Endothelial cell of umbilical vein (primary cell): Measurements from ENCODE around the gene RBM44. TPM values are rescaled to one million over a fixed set of nuclear protein-coding genes. Genes with fewer than 3 reads are reported as not detected.

ENCODE experiments used
- BruUV-seq: library from RNA; stranded (reverse); fragments of 400-500 nt; replicated peaks from 2 replicates; lab custom pipeline; 2021; lab: Mats Ljungman, UMichigan
- CTCF ChIA-PET: fragments of 300-600, 350-600 bp; sonication (Branson Sonifier 250); formaldehyde crosslinking; loops from one replicate; lab custom pipeline; 2021; ENCODE audit warnings: antibody characterized with exemption, inconsistent platforms; lab: Charles Lee
- POLR2A ChIA-PET: fragments of 300-600, 350-600 bp; sonication (Branson Sonifier 250); formaldehyde crosslinking; loops from one replicate; lab custom pipeline; 2021; ENCODE audit warnings: antibody characterized with exemption, inconsistent platforms; lab: Charles Lee
- DNase-seq: peaks from one replicate; pipeline ENCODE4 v3.0.0-alpha.2; 2011; ENCODE audit warnings: low read depth, low spot score
- FAIRE-seq: peaks from 2 replicates; lab custom pipeline; 2011; peaks lifted over from hg19 to GRCh38; lab: Jason Lieb, UNC
- H2AFZ ChIP-seq: 2 replicates; pipeline ENCODE4 v1.6.0; 2012; ENCODE audit warnings: low read depth, low read length, control low read depth, inconsistent platforms
- H3K27ac ChIP-seq: 2 replicates; pipeline ENCODE4 v1.5.1; 2011; ENCODE audit warnings: low read depth, mild to moderate bottlenecking, control low read depth, low read length, moderate library complexity; ENCODE audit not compliant: insufficient read depth
- H3K27me3 ChIP-seq, 2 experiments: 2 replicates each; pipeline versions ENCODE4 v1.6.0 to v1.6.1; 2011; ENCODE audit warnings: low read length in 2 of 2, mixed read lengths in 1 of 2; ENCODE audit not compliant: control insufficient read depth in 2 of 2, insufficient read depth in 2 of 2
- H3K36me3 ChIP-seq, 2 experiments: 2 replicates in 1 of 2; 3 replicates in 1 of 2; pipeline ENCODE4 v1.5.1; 2011; ENCODE audit warnings: low read length in 2 of 2, mild to moderate bottlenecking in 1 of 2, moderate library complexity in 1 of 2; ENCODE audit not compliant: control insufficient read depth in 2 of 2, insufficient read depth in 2 of 2; ENCODE audit errors: extremely low read depth in 1 of 2
- H3K4me1 ChIP-seq: 3 replicates; pipeline ENCODE4 v1.5.1; 2011; ENCODE audit warnings: mild to moderate bottlenecking, low read length; ENCODE audit not compliant: control insufficient read depth, insufficient read depth; ENCODE audit errors: extremely low read depth
- H3K4me2 ChIP-seq: 2 replicates; pipeline ENCODE4 v1.6.1; 2011; ENCODE audit warnings: low read length, control low read depth, mixed read lengths; ENCODE audit not compliant: insufficient read depth
- H3K4me3 ChIP-seq, 3 experiments: fragments of 200-600 bp in 1 of 3; sonication (generic), shearing (Covaris generic) in 1 of 3; replicated peaks in 1 of 3; 2 replicates each; pipeline ENCODE4 v1.5.1; 2011 to 2016; ENCODE audit warnings: control low read depth in 3 of 3, low read length in 3 of 3, mild to moderate bottlenecking in 2 of 3, inconsistent platforms in 1 of 3, low read depth in 1 of 3, moderate library complexity in 1 of 3; ENCODE audit not compliant: insufficient read depth in 1 of 3
- H3K79me2 ChIP-seq: 2 replicates; pipeline ENCODE4 v1.6.0; 2012; ENCODE audit warnings: low read length, inconsistent platforms; ENCODE audit not compliant: control insufficient read depth, insufficient read depth
- H3K9ac ChIP-seq: replicated peaks from 2 replicates; pipeline ENCODE3; 2011; ENCODE audit warnings: low read length, control low read depth; ENCODE audit not compliant: insufficient read depth; ENCODE audit errors: extremely low read depth
- H3K9me1 ChIP-seq: replicated peaks from 3 replicates; pipeline ENCODE4 v1.6.0; 2011; ENCODE audit warnings: mild to moderate bottlenecking, low read length; ENCODE audit not compliant: control insufficient read depth, insufficient read depth; ENCODE audit errors: extremely low read depth
- H3K9me3 ChIP-seq: replicated peaks from 2 replicates; pipeline ENCODE4 v1.5.1; 2012; ENCODE audit warnings: low read length, inconsistent platforms; ENCODE audit not compliant: control insufficient read depth, insufficient read depth
- H4K20me1 ChIP-seq: replicated peaks from 2 replicates; pipeline ENCODE3; 2011; ENCODE audit warnings: mild to moderate bottlenecking, low read length; ENCODE audit not compliant: control insufficient read depth, insufficient read depth; ENCODE audit errors: extremely low read depth
- EZH2 ChIP-seq: IDR thresholded peaks from 2 replicates; pipeline ENCODE4 v1.6.1; 2012; ENCODE audit warnings: borderline replicate concordance, low read depth, mild to moderate bottlenecking, moderate library complexity, low read length, inconsistent platforms; ENCODE audit not compliant: severe bottlenecking
- FOS ChIP-seq: IDR thresholded peaks from 2 replicates; pipeline ENCODE4 v1.6.1; 2011; ENCODE audit warnings: mild to moderate bottlenecking, low read length, moderate library complexity, borderline replicate concordance; ENCODE audit not compliant: insufficient read depth
- GATA2 ChIP-seq: IDR thresholded peaks from 2 replicates; pipeline ENCODE4 v1.7.0; 2011; ENCODE audit warnings: low read depth, mild to moderate bottlenecking, moderate library complexity, mixed read lengths, low read length; ENCODE audit not compliant: insufficient read length, insufficient read depth
- JUN ChIP-seq: IDR thresholded peaks from 2 replicates; pipeline ENCODE4 v1.6.1; 2011; ENCODE audit warnings: borderline replicate concordance, low read depth; ENCODE audit not compliant: insufficient read length, insufficient read depth
- MAX ChIP-seq: IDR thresholded peaks from 2 replicates; pipeline ENCODE4 v1.6.1; 2011; ENCODE audit not compliant: insufficient read depth, insufficient read length
- POLR2A ChIP-seq: IDR thresholded peaks from 2 replicates; pipeline ENCODE4 v1.6.1; 2012; ENCODE audit warnings: low read depth, mild to moderate bottlenecking, control low read depth, low read length
- dilution Hi-C: fragments of 300-500 bp; cut with MboI; formaldehyde crosslinking; loops from one replicate; pipeline ENCODE4 v1.15.0; 2019; ENCODE audit warnings: low sequenced_read_pairs; ENCODE audit not compliant: extremely low pct_ligation_motif_present
- intact Hi-C: fragments of 100-400 bp; cut with micrococcal nuclease; formaldehyde crosslinking; loops from one replicate; pipeline ENCODE4 v1.10.0; 2022
- polyA plus RNA-seq, 4 experiments: library from polyadenylated mRNA; depleted of rRNA in 3 of 4; stranded (reverse) in 3 of 4; unstranded in 1 of 4; fragments of >200 nt; gene quantifications; 2 replicates each; pipeline versions ENCODE4 v1.2.1 to v1.2.3, GENCODE V29; 2011 to 2012; ENCODE audit warnings: missing spikeins in 1 of 4
- total RNA-seq: library from RNA; stranded (reverse); gene quantifications from 2 replicates; pipeline ENCODE4 v1.2.3, GENCODE V29; 2021

Gene RBM44
- total and polyA plus RNA-seq, 2 donors (not counting 3 experiments of a cell fraction or from before 2014, with no cell fraction given): 0.14 to 0.53 TPM

- CTCF ChIA-PET: no interaction called here
- Histone ChIP-seq H3K79me2 (no peaks in the 10 kb centered on the region), H3K27me3 (no peaks in the 10 kb centered on the region), H3K4me1 (peaks cover 3% of the 10 kb centered on the region), H3K9me1 (no peaks in the 10 kb centered on the region), H3K4me3 (no peak overlapping the region), H3K9me3 (no peaks in the 10 kb centered on the region), H4K20me1 (no peaks in the 10 kb centered on the region), H3K27ac (no peak overlapping the region), H3K9ac (no peak overlapping the region), H3K36me3 (no peaks in the 10 kb centered on the region), H3K4me2 (no peak overlapping the region), H2AFZ (no peak overlapping the region)
- no peak for DNase-seq
- intact Hi-C loops: no loop called here
- no peak for TF ChIP-seq JUN
- TF ChIP-seq FOS: no peak
- TF ChIP-seq POLR2A: no peak
- POLR2A ChIA-PET: no interaction called here
- FAIRE-seq: no peak
- BruUV-seq: no TSS peak
- dilution Hi-C loops: no loop called here
These were observed 87.5 kb downstream of the RBM44 start for GRCh38 chr2:237885931-237886684.

- Histone ChIP-seq H2AFZ (no peak overlapping the region), H3K4me3 (no peak overlapping the region), H3K27ac (no peak overlapping the region), H3K9me1 (no peaks in the 10 kb centered on the region), H3K36me3 (no peaks in the 10 kb centered on the region), H3K4me1 (peaks cover 3% of the 10 kb centered on the region), H3K79me2 (no peaks in the 10 kb centered on the region), H3K27me3 (no peaks in the 10 kb centered on the region), H3K4me2 (no peak overlapping the region), H4K20me1 (no peaks in the 10 kb centered on the region), H3K9me3 (no peaks in the 10 kb centered on the region), H3K9ac (no peak overlapping the region)
- TF ChIP-seq MAX (no peak), EZH2 (no peak), GATA2 (no peak)
- CTCF ChIA-PET: no interaction called here
- dilution Hi-C loops (no loop called here), intact Hi-C loops (no loop called here)
- DNase-seq: no peak
- no TSS peak for BruUV-seq
- POLR2A ChIA-PET: no interaction called here
- FAIRE-seq: no peak
These were observed 88.3 kb downstream of the RBM44 start for GRCh38 chr2:237886685-237887481.
